ENCODE measurements around the gene ZNF423.

The ZNF423 gene

GRCh38 chr16:49622421-49623402, 233.2 kb downstream of the ZNF423 start:
- DNase-seq (ENCODE audit: low spot score): no peak

GRCh38 chr16:49622084-49622390, 233.9 kb downstream of the ZNF423 start:
- DNase-seq (ENCODE audit: low spot score): no peak

GRCh38 chr16:49621241-49622083, 234.4 kb downstream of the ZNF423 start:
- no peak for DNase-seq (ENCODE audit: low spot score)

GRCh38 chr16:49620869-49621240, 235.1 kb downstream of the ZNF423 start:
- no peak for DNase-seq (ENCODE audit: low spot score)

GRCh38 chr16:49620158-49620868, 235.6 kb downstream of the ZNF423 start:
- no peak for DNase-seq (ENCODE audit: low spot score)

- no peak for DNase-seq (ENCODE audit: low spot score)
Measured at GRCh38 chr16:49619811-49620157, 236.1 kb downstream of the ZNF423 start.

GRCh38 chr16:49618955-49619354, 237.0 kb downstream of the ZNF423 start:
- DNase-seq (ENCODE audit: low spot score): no peak

GRCh38 chr16:49617710-49618330, 238.1 kb downstream of the ZNF423 start:
- no peak for DNase-seq (ENCODE audit: low spot score)

GRCh38 chr16:49617016-49617629, 238.8 kb downstream of the ZNF423 start:
- no peak for DNase-seq (ENCODE audit: low spot score)

GRCh38 chr16:49615576-49615975, 240.3 kb downstream of the ZNF423 start:
- no peak for DNase-seq (ENCODE audit: low spot score)

- no peak for DNase-seq (ENCODE audit: low spot score)
Measured at GRCh38 chr16:49610983-49611382, 244.9 kb downstream of the ZNF423 start.

- no peak for DNase-seq (ENCODE audit: low spot score)
Measured at GRCh38 chr16:49608779-49609178, 247.1 kb downstream of the ZNF423 start.

GRCh38 chr16:49608098-49608497, 247.8 kb downstream of the ZNF423 start:
- no peak for DNase-seq (ENCODE audit: low spot score)

GRCh38 chr16:49605536-49606254, 250.2 kb downstream of the ZNF423 start:
- no peak for DNase-seq (ENCODE audit: low spot score)

- no peak for DNase-seq (ENCODE audit: low spot score)
Measured at GRCh38 chr16:49604602-49605001, 251.3 kb downstream of the ZNF423 start.

- DNase-seq (ENCODE audit: low spot score): no peak
Measured at GRCh38 chr16:49603956-49604355, 252.0 kb downstream of the ZNF423 start.

- no peak for DNase-seq (ENCODE audit: low spot score)
Measured at GRCh38 chr16:49602976-49603310, 253.0 kb downstream of the ZNF423 start.

GRCh38 chr16:49602201-49602975, 253.5 kb downstream of the ZNF423 start:
- DNase-seq (ENCODE audit: low spot score): no peak

GRCh38 chr16:49601576-49601975, 254.3 kb downstream of the ZNF423 start:
- DNase-seq (ENCODE audit: low spot score): no peak

GRCh38 chr16:49600976-49601375, 254.9 kb downstream of the ZNF423 start:
- no peak for DNase-seq (ENCODE audit: low spot score)
